ENCODE data around the gene ZNF692. TPM values are rescaled to one million over a fixed set of nuclear protein-coding genes. Genes with fewer than 3 reads are reported as not detected.

ZNF692 gene
- total RNA-seq, 1 experiment from 2014 or later, result 59.1 TPM

DNA sequence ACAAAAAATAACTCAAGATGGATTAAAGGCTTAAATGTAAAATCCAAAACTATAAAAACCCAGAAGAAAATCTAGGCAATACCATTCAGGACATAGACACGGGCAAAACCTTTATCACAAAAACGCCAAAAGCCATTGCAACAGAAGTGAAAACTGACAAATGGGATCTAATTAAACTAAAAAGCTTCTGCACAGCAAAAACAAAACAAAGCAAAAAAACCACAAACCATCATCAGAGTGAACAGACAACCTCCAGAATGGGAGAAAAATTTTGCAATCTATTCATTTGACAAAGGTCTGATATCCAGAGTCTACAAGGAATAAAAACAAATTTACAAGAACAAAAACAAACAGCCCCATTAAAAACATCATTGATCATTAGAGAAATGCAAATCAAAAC is 42.7 kb upstream of the ZNF692 start (continued):
- TF ChIP-seq, protein P1, sequence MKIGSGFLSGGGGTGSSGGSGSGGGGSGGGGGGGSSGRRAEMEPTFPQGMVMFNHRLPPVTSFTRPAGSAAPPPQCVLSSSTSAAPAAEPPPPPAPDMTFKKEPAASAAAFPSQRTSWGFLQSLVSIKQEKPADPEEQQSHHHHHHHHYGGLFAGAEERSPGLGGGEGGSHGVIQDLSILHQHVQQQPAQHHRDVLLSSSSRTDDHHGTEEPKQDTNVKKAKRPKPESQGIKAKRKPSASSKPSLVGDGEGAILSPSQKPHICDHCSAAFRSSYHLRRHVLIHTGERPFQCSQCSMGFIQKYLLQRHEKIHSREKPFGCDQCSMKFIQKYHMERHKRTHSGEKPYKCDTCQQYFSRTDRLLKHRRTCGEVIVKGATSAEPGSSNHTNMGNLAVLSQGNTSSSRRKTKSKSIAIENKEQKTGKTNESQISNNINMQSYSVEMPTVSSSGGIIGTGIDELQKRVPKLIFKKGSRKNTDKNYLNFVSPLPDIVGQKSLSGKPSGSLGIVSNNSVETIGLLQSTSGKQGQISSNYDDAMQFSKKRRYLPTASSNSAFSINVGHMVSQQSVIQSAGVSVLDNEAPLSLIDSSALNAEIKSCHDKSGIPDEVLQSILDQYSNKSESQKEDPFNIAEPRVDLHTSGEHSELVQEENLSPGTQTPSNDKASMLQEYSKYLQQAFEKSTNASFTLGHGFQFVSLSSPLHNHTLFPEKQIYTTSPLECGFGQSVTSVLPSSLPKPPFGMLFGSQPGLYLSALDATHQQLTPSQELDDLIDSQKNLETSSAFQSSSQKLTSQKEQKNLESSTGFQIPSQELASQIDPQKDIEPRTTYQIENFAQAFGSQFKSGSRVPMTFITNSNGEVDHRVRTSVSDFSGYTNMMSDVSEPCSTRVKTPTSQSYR (CRISPR knock-in tag; IDR thresholded peaks at IDR 0.05), result no peak

DNA sequence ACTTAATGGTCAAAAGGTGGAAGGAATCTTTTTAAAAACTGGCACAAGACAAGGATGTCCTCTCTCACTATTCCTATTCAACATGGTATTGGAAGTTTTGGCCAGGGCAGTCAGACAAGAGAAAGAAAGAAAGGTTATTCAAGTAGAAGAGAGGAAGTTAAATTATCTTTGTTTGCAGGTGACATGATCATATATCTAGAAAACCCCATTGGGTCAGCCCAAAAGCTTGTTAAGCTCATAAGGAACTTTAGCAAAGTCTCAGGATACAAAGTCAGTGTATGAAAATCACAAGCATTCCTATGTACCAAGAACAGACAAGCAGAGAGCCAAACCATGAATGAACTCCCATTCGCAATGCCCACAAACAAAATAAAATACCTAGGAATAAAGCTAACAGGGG is 41.8 kb upstream of the ZNF692 start:
- TF ChIP-seq, protein P2, sequence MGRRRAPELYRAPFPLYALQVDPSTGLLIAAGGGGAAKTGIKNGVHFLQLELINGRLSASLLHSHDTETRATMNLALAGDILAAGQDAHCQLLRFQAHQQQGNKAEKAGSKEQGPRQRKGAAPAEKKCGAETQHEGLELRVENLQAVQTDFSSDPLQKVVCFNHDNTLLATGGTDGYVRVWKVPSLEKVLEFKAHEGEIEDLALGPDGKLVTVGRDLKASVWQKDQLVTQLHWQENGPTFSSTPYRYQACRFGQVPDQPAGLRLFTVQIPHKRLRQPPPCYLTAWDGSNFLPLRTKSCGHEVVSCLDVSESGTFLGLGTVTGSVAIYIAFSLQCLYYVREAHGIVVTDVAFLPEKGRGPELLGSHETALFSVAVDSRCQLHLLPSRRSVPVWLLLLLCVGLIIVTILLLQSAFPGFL (CRISPR knock-in tag; IDR thresholded peaks at IDR 0.05; ENCODE audit: borderline replicate concordance), result no peak
- TF ChIP-seq, protein P3, sequence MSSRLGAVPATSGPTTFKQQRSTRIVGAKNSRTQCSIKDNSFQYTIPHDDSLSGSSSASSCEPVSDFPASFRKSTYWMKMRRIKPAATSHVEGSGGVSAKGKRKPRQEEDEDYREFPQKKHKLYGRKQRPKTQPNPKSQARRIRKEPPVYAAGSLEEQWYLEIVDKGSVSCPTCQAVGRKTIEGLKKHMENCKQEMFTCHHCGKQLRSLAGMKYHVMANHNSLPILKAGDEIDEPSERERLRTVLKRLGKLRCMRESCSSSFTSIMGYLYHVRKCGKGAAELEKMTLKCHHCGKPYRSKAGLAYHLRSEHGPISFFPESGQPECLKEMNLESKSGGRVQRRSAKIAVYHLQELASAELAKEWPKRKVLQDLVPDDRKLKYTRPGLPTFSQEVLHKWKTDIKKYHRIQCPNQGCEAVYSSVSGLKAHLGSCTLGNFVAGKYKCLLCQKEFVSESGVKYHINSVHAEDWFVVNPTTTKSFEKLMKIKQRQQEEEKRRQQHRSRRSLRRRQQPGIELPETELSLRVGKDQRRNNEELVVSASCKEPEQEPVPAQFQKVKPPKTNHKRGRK (CRISPR knock-in tag; IDR thresholded peaks at IDR 0.05; ENCODE audit: borderline replicate concordance), result no peak
- no peak for TF ChIP-seq SMAD3 (CRISPR knock-in tag; IDR thresholded peaks at IDR 0.05; ENCODE audit: borderline replicate concordance)
- TF ChIP-seq EMX1 (CRISPR knock-in tag; IDR thresholded peaks at IDR 0.05), result no peak
- H3K4me3 Mint-ChIP-seq, result no peak overlapping the region
- no peaks in the 10 kb centered on the region; the same call in 1 of the 2 replicates for H3K9me3 Mint-ChIP-seq
- H3K27ac Mint-ChIP-seq, result no peak overlapping the region
- DNase-seq (ENCODE audit: low spot score) (no peak), ATAC-seq (no peak)
- peaks cover 36% of the 10 kb centered on the region for H3K4me1 Mint-ChIP-seq
- peaks cover 23% of the 10 kb centered on the region for H3K27me3 Mint-ChIP-seq (ENCODE audit: low read depth)
- POLR2A ChIA-PET, result interaction anchor here (0.6 kb wide), 1 partner anchor 36 kb away, joined by 3 read pairs; no protein-coding TSS in a partner anchor
- no peaks in the 10 kb centered on the region for H3K36me3 Mint-ChIP-seq
- CTCF ChIA-PET, result interaction anchor here (0.7 to 1.6 kb wide), 2 partner anchors 8 to 59 kb away, joined by 3 to 6 read pairs; no protein-coding TSS in a partner anchor

DNA sequence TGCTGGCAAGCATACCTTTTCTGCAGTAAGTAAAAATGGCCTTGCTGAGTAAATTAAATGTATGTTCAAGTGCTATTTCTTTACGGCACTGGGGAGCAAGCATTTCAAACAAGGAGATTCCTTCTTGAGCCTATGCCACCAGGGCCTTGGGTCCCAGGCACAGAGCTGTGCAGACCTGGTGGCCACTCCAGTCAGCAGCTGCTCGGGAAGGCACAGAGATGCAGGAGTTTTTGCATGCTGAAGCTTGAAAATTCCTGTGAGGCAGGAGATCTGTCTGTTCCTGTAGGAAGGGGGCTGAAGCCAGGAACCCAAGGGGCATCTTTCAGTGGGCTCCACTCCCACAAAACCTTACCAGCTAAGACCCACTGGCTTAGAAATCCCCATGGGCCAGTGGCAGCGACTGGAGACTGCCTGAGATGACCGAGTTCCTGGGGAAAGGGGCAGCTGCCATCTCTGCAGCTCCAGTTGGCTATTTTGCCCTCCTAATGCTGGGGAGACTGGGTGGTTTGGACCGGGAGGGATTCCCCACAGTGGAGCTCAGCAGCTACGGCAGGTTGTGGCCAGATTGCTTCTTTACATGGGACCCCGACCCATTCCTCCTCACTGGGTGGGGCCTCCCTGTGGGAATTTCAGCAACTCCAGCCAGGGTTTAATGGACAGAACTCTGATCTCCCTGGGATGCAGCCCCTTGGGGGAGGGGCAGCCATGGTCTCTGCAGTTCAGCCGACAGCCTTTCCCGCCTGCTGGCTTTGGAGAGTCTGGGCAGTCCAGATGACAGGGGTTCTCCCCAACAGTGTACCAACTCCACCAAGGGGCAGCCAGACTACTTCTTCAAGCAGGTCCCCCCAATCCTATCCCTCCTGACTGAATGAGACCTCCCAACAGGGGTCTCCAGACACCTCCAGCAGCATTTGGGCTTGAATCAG is 38.8 kb upstream of the ZNF692 start:
- peak; percentile 91 for ATAC-seq
- H3K36me3 Mint-ChIP-seq, result no peaks in the 10 kb centered on the region
- 0 out of 2 replicates have a peak overlapping the region, but pooled peaks have one; percentile 16 for H3K4me3 Mint-ChIP-seq
- H3K4me1 Mint-ChIP-seq, result peaks cover 24% of the 10 kb centered on the region
- CTCF ChIA-PET, result interaction anchor here (0.5 to 1.9 kb wide), 5 partner anchors 9 to 79 kb away, joined by 3 to 9 read pairs (median 4); partner anchors contain the start of gene PGBD2
- no peak overlapping the region for H3K27ac Mint-ChIP-seq
- POLR2A ChIA-PET, result interaction anchor here (1.0 kb wide), 1 partner anchor 8 kb away, joined by 5 read pairs; the partner anchor contains the start of gene PGBD2
- no peak for TF ChIP-seq JAZF1 (CRISPR knock-in tag; IDR thresholded peaks at IDR 0.05)
- no peak for TF ChIP-seq GRHL2 (CRISPR knock-in tag; IDR thresholded peaks at IDR 0.05; ENCODE audit: insufficient replicate concordance, severe bottlenecking)
- TF ChIP-seq ESRRA (CRISPR knock-in tag; IDR thresholded peaks at IDR 0.05; ENCODE audit: borderline replicate concordance), result no peak
- TF ChIP-seq, protein P4, sequence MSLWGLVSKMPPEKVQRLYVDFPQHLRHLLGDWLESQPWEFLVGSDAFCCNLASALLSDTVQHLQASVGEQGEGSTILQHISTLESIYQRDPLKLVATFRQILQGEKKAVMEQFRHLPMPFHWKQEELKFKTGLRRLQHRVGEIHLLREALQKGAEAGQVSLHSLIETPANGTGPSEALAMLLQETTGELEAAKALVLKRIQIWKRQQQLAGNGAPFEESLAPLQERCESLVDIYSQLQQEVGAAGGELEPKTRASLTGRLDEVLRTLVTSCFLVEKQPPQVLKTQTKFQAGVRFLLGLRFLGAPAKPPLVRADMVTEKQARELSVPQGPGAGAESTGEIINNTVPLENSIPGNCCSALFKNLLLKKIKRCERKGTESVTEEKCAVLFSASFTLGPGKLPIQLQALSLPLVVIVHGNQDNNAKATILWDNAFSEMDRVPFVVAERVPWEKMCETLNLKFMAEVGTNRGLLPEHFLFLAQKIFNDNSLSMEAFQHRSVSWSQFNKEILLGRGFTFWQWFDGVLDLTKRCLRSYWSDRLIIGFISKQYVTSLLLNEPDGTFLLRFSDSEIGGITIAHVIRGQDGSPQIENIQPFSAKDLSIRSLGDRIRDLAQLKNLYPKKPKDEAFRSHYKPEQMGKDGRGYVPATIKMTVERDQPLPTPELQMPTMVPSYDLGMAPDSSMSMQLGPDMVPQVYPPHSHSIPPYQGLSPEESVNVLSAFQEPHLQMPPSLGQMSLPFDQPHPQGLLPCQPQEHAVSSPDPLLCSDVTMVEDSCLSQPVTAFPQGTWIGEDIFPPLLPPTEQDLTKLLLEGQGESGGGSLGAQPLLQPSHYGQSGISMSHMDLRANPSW (CRISPR knock-in tag; conservative IDR thresholded peaks at IDR 0.05; ENCODE audit: low read depth), result no peak
- no peak for TF ChIP-seq ZNF671 (CRISPR knock-in tag; IDR thresholded peaks at IDR 0.05)
- TF ChIP-seq NR1H2 (CRISPR knock-in tag; IDR thresholded peaks at IDR 0.05), result no peak
- TF ChIP-seq, protein P1 (CRISPR knock-in tag; IDR thresholded peaks at IDR 0.05), result no peak
- TF ChIP-seq PRRX2 (CRISPR knock-in tag; IDR thresholded peaks at IDR 0.05), result no peak
- TF ChIP-seq NFATC4 (CRISPR knock-in tag; IDR thresholded peaks at IDR 0.05), result no peak
- TF ChIP-seq ZNF416 (CRISPR knock-in tag; IDR thresholded peaks at IDR 0.05), result no peak
- no peaks in the 10 kb centered on the region; the same call in 1 of the 2 replicates for H3K9me3 Mint-ChIP-seq
- peak; percentile 35 for DNase-seq (ENCODE audit: low spot score)
- H3K27me3 Mint-ChIP-seq (ENCODE audit: low read depth), result peaks cover 33% of the 10 kb centered on the region
